Esophagus squamous epithelium (tissue), 5 donors: ENCODE measurements around the gene CDC20. TPM values are rescaled to one million over a fixed set of nuclear protein-coding genes. Genes with fewer than 3 reads are reported as not detected.

ENCODE experiments used
- DNase-seq: peaks from one replicate; lab custom pipeline; 2025; lab: John Stamatoyannopoulos, UW
- H3K27ac ChIP-seq, 4 donors: fragments of 200-600 bp; sonication (generic); one replicate each; pipeline ENCODE4 v1.5.1; 2016 to 2019; ENCODE audit warnings: mild to moderate bottlenecking in 1 of 4
- H3K27me3 ChIP-seq, 4 donors: fragments of 200-600 bp; sonication (generic); 1 replicate in 3 of 4; 2 replicates in 1 of 4; pipeline versions ENCODE4 v1.5.1 to v1.6.0; 2017 to 2021; ENCODE audit warnings: antibody characterized with exemption in 1 of 4
- H3K36me3 ChIP-seq, 3 donors: fragments of 200-600 bp; sonication (generic); one replicate each; pipeline ENCODE4 v1.5.1; 2016 to 2019
- H3K4me1 ChIP-seq, 3 donors: fragments of 200-600 bp; sonication (generic); one replicate each; pipeline ENCODE4 v1.5.1; 2017 to 2019
- H3K4me3 ChIP-seq, 4 donors: fragments of 200-600 bp; sonication (generic); 1 replicate in 3 of 4; 2 replicates in 1 of 4; pipeline ENCODE4 v1.5.1; 2016 to 2019; ENCODE audit warnings: mild to moderate bottlenecking in 2 of 4, moderate library complexity in 1 of 4
- H3K9me3 ChIP-seq, 3 donors: fragments of 200-600 bp; sonication (generic); one replicate each; pipeline ENCODE4 v1.5.1; 2016 to 2019
- CTCF ChIP-seq, 6 experiments: fragments of 450-650 bp in 4 of 6; fragments of 200-600 bp in 2 of 6; sonication (generic) in 2 of 6; IDR thresholded peaks; one replicate each; pipeline ENCODE4 v1.5.1; 2016 to 2019; ENCODE audit warnings: antibody characterized with exemption in 6 of 6, mild to moderate bottlenecking in 4 of 6, moderate library complexity in 4 of 6
- POLR2A ChIP-seq, 4 donors: fragments of 450-650 bp; IDR thresholded peaks; one replicate each; pipeline ENCODE4 v1.6.1; 2017; ENCODE audit warnings: antibody characterized with exemption in 4 of 4, mild to moderate bottlenecking in 4 of 4, moderate library complexity in 3 of 4
- WGBS, 2 donors: methylation state at CpG; one replicate each; pipeline ENCODE4 v1.1.5; 2018; 5-methylcytosine and 5-hydroxymethylcytosine counted together
- intact Hi-C: fragments of 100-400 bp; cut with DNase I; formaldehyde crosslinking; loops from one replicate; pipeline ENCODE4 v1.15.0; 2022
- total RNA-seq, 4 donors: library from RNA; depleted of rRNA; stranded (reverse); fragments of >200 nt; gene quantifications; one replicate each; pipeline ENCODE4 v1.1.0, GENCODE V29; 2016
- donor health status: DM: yes; HTN: yes; CAD: no.

CDC20 gene
- total RNA-seq, 4 donors from 2014 or later, result 16.5 to 96.0 (median 33.6) TPM

GRCh38 chr1:43348343-43348808 lies 10.4 kb upstream of the CDC20 start:
- whole genome bisulfite sequencing, 2 donors, result 10 to 30% methylated on average over 2 to 3 of the region's 22 CpGs
- peak overlapping the region; percentile 93 to 98 (median 96) for H3K27ac ChIP-seq
- intact Hi-C loops, result no loop called here

GRCh38 chr1:43348809-43349593 lies 9.8 kb upstream of the CDC20 start:
- H3K27me3 ChIP-seq, result no peaks in the 10 kb centered on the region
- peak overlapping the region; percentile 37 to 75 (median 58) for H3K4me3 ChIP-seq
- peak overlapping the region; percentile 93 to 98 (median 96) for H3K27ac ChIP-seq
- H3K36me3 ChIP-seq, result no peaks in the 10 kb centered on the region
- 15 to 49% methylated on average over 11 to 20 of the region's 72 CpGs for WGBS, 2 donors
- TF ChIP-seq POLR2A (IDR thresholded peaks at IDR 0.05), result peak in 2 of 4 donors; percentile 58 to 69
- TF ChIP-seq CTCF (IDR thresholded peaks at IDR 0.05), result peak in 1 of 6 experiments; percentile 6
- intact Hi-C loops, result no loop called here
- peaks cover 0 to 46% (median 13%) of the 10 kb centered on the region in 3 donors for H3K4me1 ChIP-seq
- H3K9me3 ChIP-seq, result no peaks in the 10 kb centered on the region
- DNase-seq, result peak; percentile 21

More at GRCh38 chr1:43348343-43348808, 10.4 kb upstream of the CDC20 start:
- DNase-seq, result no peak
- no peaks in the 10 kb centered on the region for H3K36me3 ChIP-seq
- no peak for TF ChIP-seq POLR2A (IDR thresholded peaks at IDR 0.05)
- TF ChIP-seq CTCF (IDR thresholded peaks at IDR 0.05), result peak in 1 of 6 experiments; percentile 15
- H3K4me3 ChIP-seq, result peak overlapping the region; percentile 37 to 75 (median 58)
- H3K27me3 ChIP-seq, result no peaks in the 10 kb centered on the region
- peaks cover 0 to 52% (median 13%) of the 10 kb centered on the region in 3 donors for H3K4me1 ChIP-seq
- no peaks in the 10 kb centered on the region for H3K9me3 ChIP-seq

GRCh38 chr1:43349594-43350306 lies 9.0 kb upstream of the CDC20 start:
- Histone ChIP-seq H3K27me3 (no peaks in the 10 kb centered on the region), H3K27ac (peak overlapping the region; percentile 93 to 98 (median 96)), H3K4me3 (peak overlapping the region; percentile 37 to 75 (median 58)), H3K9me3 (no peaks in the 10 kb centered on the region), H3K4me1 (peaks cover 0 to 39% (median 13%) of the 10 kb centered on the region in 3 donors), H3K36me3 (no peaks in the 10 kb centered on the region)
- WGBS, 2 donors, result 31 to 41% methylated on average over 11 of the region's 11 CpGs
- no peak for DNase-seq
- no peak for TF ChIP-seq CTCF (IDR thresholded peaks at IDR 0.05)
- intact Hi-C loops, result no loop called here

GRCh38 chr1:43350976-43351375 lies 7.8 kb upstream of the CDC20 start:
- peak overlapping the region in 1 of 4 donors; percentile 95 for H3K27ac ChIP-seq
- intact Hi-C loops, result no loop called here
- 65 to 100% methylated on average over 1 of the region's 1 CpG for WGBS, 2 donors
- no peaks in the 10 kb centered on the region for H3K9me3 ChIP-seq
- H3K36me3 ChIP-seq, result no peaks in the 10 kb centered on the region
- DNase-seq, result no peak
- no peak for TF ChIP-seq POLR2A (IDR thresholded peaks at IDR 0.05)
- no peak for TF ChIP-seq CTCF (IDR thresholded peaks at IDR 0.05)
- no peak overlapping the region for H3K4me3 ChIP-seq
- H3K27me3 ChIP-seq, result no peaks in the 10 kb centered on the region
- H3K4me1 ChIP-seq, result peaks cover 0 to 29% (median 8%) of the 10 kb centered on the region in 3 donors
